Measurements from ENCODE around the gene NID2. TPM values are rescaled to one million over a fixed set of nuclear protein-coding genes. Genes with fewer than 3 reads are reported as not detected.

The NID2 gene
- total and polyA plus RNA-seq, 9 of the 15 experiments (the other 6 are each of a cell fraction or from before 2014, with no cell fraction given), result 0.04 to 0.45 (median 0.16) TPM; not detected in 3

GRCh38 chr14:52053044-52053443 is 15.8 kb downstream of the NID2 start (continued):
- TF ChIP-seq ZNF76 (CRISPR knock-in tag; IDR thresholded peaks at IDR 0.05; ENCODE audit: borderline replicate concordance) (no peak), ZNF830 (CRISPR knock-in tag; IDR thresholded peaks at IDR 0.05) (no peak), CCNT2 (IDR thresholded peaks at IDR 0.05; ENCODE audit: borderline replicate concordance, extremely low read depth, insufficient read length, low read depth, low read length) (no peak), U2AF1 (optimal IDR thresholded peaks at IDR 0.05; ENCODE audit: low read depth, low read length) (no peak)

- Histone ChIP-seq H3K79me2 (ENCODE audit: control insufficient read depth, insufficient read depth, low read length) (no peaks in the 10 kb centered on the region), H3K27ac (ENCODE audit: extremely low read depth, low read depth, low read length) (no peak overlapping the region), H3K9ac (ENCODE audit: insufficient read depth in 1 of 2, low read depth in 2 of 2, low read length in 2 of 2) (no peak overlapping the region), H3K27me3 (ENCODE audit: control insufficient read depth in 2 of 2, insufficient read depth in 2 of 2, low read length in 2 of 2) (peaks cover 3% of the 10 kb centered on the region in 2 experiments; a peak in 3 of 5 replicates), H2AFZ (ENCODE audit: low read depth, low read length) (no peak overlapping the region), H3K9me3 (replicated peaks; ENCODE audit: control insufficient read depth, insufficient read depth, low read depth, low read length) (no peaks in the 10 kb centered on the region), H3K4me3 (no peak overlapping the region), H3K4me1 (replicated peaks in 1 of 2; ENCODE audit: control insufficient read depth in 2 of 2, insufficient read depth in 2 of 2, low read length in 2 of 2) (no peaks in the 10 kb centered on the region), H3K9me1 (ENCODE audit: control insufficient read depth, insufficient read depth, low read length) (no peaks in the 10 kb centered on the region), H3K36me3 (ENCODE audit: control insufficient read depth, insufficient read depth, low read length) (no peaks in the 10 kb centered on the region), H4K20me1 (replicated peaks; ENCODE audit: control insufficient read depth, insufficient read depth, low read length) (no peaks in the 10 kb centered on the region), H3K4me2 (ENCODE audit: insufficient read depth, low read length) (no peak overlapping the region)
- no TSS peak for BruUV-seq (replicated peaks)
- WGBS (ENCODE audit: insufficient coverage, low coverage, missing lambda C conversion rate), result 0% methylated on average over 7 of the region's 7 CpGs
- CTCF ChIA-PET (ENCODE audit: low intra/inter-chr PET ratio), result no interaction called here
- ATAC-seq, result no peak
- intact Hi-C loops (cut with micrococcal nuclease) (no loop called here), in situ Hi-C loops (cut with MboI) (no loop called here)
- no peak for TF ChIP-seq CHD7 (IDR thresholded peaks at IDR 0.05; ENCODE audit: low read depth, low read length)
- no peak for TF ChIP-seq THRAP3 (IDR thresholded peaks at IDR 0.05; ENCODE audit: borderline replicate concordance)
- no peak for TF ChIP-seq PURB (CRISPR knock-in tag; IDR thresholded peaks at IDR 0.05; ENCODE audit: low read depth)
- TF ChIP-seq NCOA6 (IDR thresholded peaks at IDR 0.05), result no peak
- TF ChIP-seq HNRNPLL (IDR thresholded peaks at IDR 0.05; ENCODE audit: low read depth, low read length, poor library complexity, severe bottlenecking), result no peak
- no peak for TF ChIP-seq TCF7 (IDR thresholded peaks at IDR 0.05; ENCODE audit: borderline replicate concordance)
- no peak for DNase-seq (ENCODE audit: extremely low read depth in 1 of 4, low spot score in 3 of 4)
- POLR2A ChIA-PET, result no interaction called here
- FAIRE-seq, result no peak
Observed at GRCh38 chr14:52052288-52052943, 16.4 kb downstream of the NID2 start.

Measured in K562 (cell line).